ENCODE data around the gene PKHD1.

Gene PKHD1

GRCh38 chr6:52045033-52045432, 42.4 kb downstream of the PKHD1 start:
- no peak for DNase-seq (ENCODE audit: low read depth in 2 of 2)

- DNase-seq (ENCODE audit: low read depth in 2 of 2): no peak
Measured at GRCh38 chr6:52042141-52042885, 45.1 kb downstream of the PKHD1 start.

- DNase-seq (ENCODE audit: low read depth in 2 of 2): no peak
Measured at GRCh38 chr6:52041134-52041533, 46.3 kb downstream of the PKHD1 start.

- no peak for DNase-seq (ENCODE audit: low read depth in 2 of 2)
Measured at GRCh38 chr6:52027699-52028098, 59.7 kb downstream of the PKHD1 start.

GRCh38 chr6:52024451-52025068, 62.9 kb downstream of the PKHD1 start:
- no peak for DNase-seq (ENCODE audit: low read depth in 2 of 2)

GRCh38 chr6:52022675-52023074, 64.7 kb downstream of the PKHD1 start:
- no peak for DNase-seq (ENCODE audit: low read depth in 2 of 2)

GRCh38 chr6:52020945-52021570, 66.4 kb downstream of the PKHD1 start:
- DNase-seq (ENCODE audit: low read depth in 2 of 2): no peak

GRCh38 chr6:52019881-52020280, 67.5 kb downstream of the PKHD1 start:
- no peak for DNase-seq (ENCODE audit: low read depth in 2 of 2)

- DNase-seq (ENCODE audit: low read depth in 2 of 2): no peak
Measured at GRCh38 chr6:52019092-52019491, 68.3 kb downstream of the PKHD1 start.

- DNase-seq (ENCODE audit: low read depth in 2 of 2): no peak
Measured at GRCh38 chr6:52016915-52017748, 70.3 kb downstream of the PKHD1 start.

GRCh38 chr6:52015953-52016352, 71.5 kb downstream of the PKHD1 start:
- no peak for DNase-seq (ENCODE audit: low read depth in 2 of 2)

- DNase-seq (ENCODE audit: low read depth in 2 of 2): no peak
Measured at GRCh38 chr6:52014391-52014790, 73.0 kb downstream of the PKHD1 start.

GRCh38 chr6:52013035-52013434, 74.4 kb downstream of the PKHD1 start:
- DNase-seq (ENCODE audit: low read depth in 2 of 2): no peak

GRCh38 chr6:52012582-52012981, 74.8 kb downstream of the PKHD1 start:
- no peak for DNase-seq (ENCODE audit: low read depth in 2 of 2)

GRCh38 chr6:52010806-52011205, 76.6 kb downstream of the PKHD1 start:
- DNase-seq (ENCODE audit: low read depth in 2 of 2): no peak

GRCh38 chr6:52010145-52010544, 77.3 kb downstream of the PKHD1 start:
- DNase-seq (ENCODE audit: low read depth in 2 of 2): no peak

- DNase-seq (ENCODE audit: low read depth in 2 of 2): no peak
Measured at GRCh38 chr6:52009466-52010140, 77.8 kb downstream of the PKHD1 start.

GRCh38 chr6:52000064-52000463, 87.3 kb downstream of the PKHD1 start:
- no peak for DNase-seq (ENCODE audit: low read depth in 2 of 2)

- DNase-seq (ENCODE audit: low read depth in 2 of 2): no peak
Measured at GRCh38 chr6:51996296-51996947, 91.0 kb downstream of the PKHD1 start.

GRCh38 chr6:51995214-51995755, 92.1 kb downstream of the PKHD1 start:
- DNase-seq (ENCODE audit: low read depth in 2 of 2): no peak

GRCh38 chr6:51992876-51993275, 94.5 kb downstream of the PKHD1 start:
- DNase-seq (ENCODE audit: low read depth in 2 of 2): no peak
